ENCODE measurements around the gene CFAP58. TPM values are rescaled to one million over a fixed set of nuclear protein-coding genes. Genes with fewer than 3 reads are reported as not detected.

Gene CFAP58
- total RNA-seq, 3 donors from 2014 or later, result 0.14 to 0.44 (median 0.17) TPM

DNA sequence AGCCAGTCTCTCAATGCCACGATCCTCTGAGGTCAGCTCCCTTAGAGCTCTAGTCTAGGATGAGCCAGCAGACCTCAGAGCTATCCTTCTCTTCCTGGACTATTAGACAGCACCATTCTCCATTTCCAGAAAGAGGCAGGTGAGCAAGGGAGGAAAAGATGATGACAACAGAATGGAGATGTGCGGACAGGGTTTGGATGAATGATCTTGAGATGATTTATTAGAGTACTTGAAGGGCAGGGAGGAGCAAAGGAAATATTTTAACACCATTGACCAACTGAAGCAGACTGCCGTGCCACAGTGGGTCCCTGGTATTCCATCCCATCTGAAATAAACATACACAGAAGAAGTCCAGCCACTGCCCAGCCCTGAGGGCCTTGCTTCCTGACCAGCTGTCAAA, 94.3 kb downstream of the CFAP58 start:
- intact Hi-C loops (cut with DNase I, micrococcal nuclease), result no loop called here
- DNase-seq, result no peak

DNA sequence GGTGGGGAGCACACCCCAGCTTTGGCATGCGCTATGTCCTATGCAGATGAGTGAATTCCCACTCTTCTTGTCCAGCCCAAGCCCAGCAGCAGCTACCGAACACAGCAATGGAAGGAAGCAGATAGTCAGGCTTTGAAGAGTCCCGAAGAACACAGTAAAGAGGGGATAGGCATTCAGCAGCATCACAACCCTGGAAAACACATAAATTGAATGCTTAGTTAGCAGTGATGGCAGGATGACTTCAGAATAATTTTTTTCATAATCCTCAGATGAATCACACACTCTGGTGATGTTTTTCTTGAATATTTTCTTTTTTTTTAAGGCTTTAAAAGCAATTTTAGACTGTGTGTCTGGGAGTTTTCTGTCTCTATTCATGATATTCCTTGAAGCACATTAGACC, 95.8 kb downstream of the CFAP58 start:
- DNase-seq (no peak), ATAC-seq (no peak)
- Histone ChIP-seq H3K4me1 (ENCODE audit: low read depth) (no peaks in the 10 kb centered on the region), H3K9me3 (no peaks in the 10 kb centered on the region), H3K36me3 (ENCODE audit: low read depth) (no peaks in the 10 kb centered on the region), H3K4me3 (no peak overlapping the region)
- TF ChIP-seq, protein P1, sequence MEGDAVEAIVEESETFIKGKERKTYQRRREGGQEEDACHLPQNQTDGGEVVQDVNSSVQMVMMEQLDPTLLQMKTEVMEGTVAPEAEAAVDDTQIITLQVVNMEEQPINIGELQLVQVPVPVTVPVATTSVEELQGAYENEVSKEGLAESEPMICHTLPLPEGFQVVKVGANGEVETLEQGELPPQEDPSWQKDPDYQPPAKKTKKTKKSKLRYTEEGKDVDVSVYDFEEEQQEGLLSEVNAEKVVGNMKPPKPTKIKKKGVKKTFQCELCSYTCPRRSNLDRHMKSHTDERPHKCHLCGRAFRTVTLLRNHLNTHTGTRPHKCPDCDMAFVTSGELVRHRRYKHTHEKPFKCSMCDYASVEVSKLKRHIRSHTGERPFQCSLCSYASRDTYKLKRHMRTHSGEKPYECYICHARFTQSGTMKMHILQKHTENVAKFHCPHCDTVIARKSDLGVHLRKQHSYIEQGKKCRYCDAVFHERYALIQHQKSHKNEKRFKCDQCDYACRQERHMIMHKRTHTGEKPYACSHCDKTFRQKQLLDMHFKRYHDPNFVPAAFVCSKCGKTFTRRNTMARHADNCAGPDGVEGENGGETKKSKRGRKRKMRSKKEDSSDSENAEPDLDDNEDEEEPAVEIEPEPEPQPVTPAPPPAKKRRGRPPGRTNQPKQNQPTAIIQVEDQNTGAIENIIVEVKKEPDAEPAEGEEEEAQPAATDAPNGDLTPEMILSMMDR (IDR thresholded peaks at IDR 0.05), result no peak
- intact Hi-C loops (cut with DNase I, micrococcal nuclease), result no loop called here

More for the DNA sequence above, 94.3 kb downstream of the CFAP58 start:
- no peak for ATAC-seq
- Histone ChIP-seq H3K4me1 (ENCODE audit: low read depth) (no peaks in the 10 kb centered on the region), H3K9me3 (no peaks in the 10 kb centered on the region), H3K4me3 (no peak overlapping the region), H3K36me3 (ENCODE audit: low read depth) (no peaks in the 10 kb centered on the region)
- TF ChIP-seq, protein P1 (IDR thresholded peaks at IDR 0.05), result no peak

DNA sequence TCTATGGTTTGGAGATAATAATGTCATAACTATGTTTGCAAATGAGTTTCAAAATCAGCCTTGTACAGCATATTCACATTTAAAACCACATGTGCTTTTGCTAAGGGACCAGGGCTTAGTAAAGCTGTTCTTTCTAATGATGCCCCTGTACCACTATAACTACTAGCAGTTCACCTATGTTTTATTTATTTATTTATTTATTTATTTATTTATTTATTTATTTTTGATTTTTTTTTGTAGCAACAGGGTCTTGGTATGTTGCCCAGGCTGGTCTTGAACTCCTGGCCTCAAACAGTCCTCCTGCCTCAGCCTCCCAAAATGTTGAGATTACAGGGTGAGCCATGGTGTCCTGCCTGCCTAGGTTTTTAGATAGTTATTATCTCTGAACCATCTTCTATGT, 96.9 kb downstream of the CFAP58 start:
- ATAC-seq (no peak), DNase-seq (no peak)
- no peaks in the 10 kb centered on the region for H3K36me3 ChIP-seq (ENCODE audit: low read depth)
- H3K4me3 ChIP-seq, result no peak overlapping the region
- intact Hi-C loops (cut with DNase I, micrococcal nuclease), result no loop called here
- no peaks in the 10 kb centered on the region for H3K4me1 ChIP-seq (ENCODE audit: low read depth)
- no peaks in the 10 kb centered on the region for H3K9me3 ChIP-seq
- TF ChIP-seq, protein P1 (IDR thresholded peaks at IDR 0.05), result no peak

DNA sequence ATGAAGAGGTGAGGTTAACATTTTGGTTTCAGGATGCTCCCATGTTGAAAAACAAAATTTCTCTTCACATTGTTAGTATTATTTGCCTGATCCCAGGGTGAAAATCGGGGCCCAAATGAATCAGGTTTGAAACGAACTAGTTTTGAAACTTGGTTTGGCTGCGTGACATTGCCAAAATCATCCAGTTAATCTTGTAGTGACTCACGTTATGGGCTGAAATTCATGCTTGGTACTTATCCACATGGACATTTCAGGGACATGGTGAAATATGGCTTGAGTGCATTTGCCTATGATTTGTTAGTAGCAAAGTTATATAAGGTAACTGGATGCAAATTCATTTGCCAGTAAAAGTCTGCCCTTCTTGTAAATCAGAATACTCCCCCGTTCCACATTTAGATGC, 97.3 kb downstream of the CFAP58 start:
- Histone ChIP-seq H3K4me3 (no peak overlapping the region), H3K9me3 (no peaks in the 10 kb centered on the region), H3K36me3 (ENCODE audit: low read depth) (no peaks in the 10 kb centered on the region), H3K4me1 (ENCODE audit: low read depth) (no peaks in the 10 kb centered on the region)
- intact Hi-C loops (cut with DNase I, micrococcal nuclease), result no loop called here
- ATAC-seq (no peak), DNase-seq (no peak)
- TF ChIP-seq, protein P1 (IDR thresholded peaks at IDR 0.05), result no peak

DNA sequence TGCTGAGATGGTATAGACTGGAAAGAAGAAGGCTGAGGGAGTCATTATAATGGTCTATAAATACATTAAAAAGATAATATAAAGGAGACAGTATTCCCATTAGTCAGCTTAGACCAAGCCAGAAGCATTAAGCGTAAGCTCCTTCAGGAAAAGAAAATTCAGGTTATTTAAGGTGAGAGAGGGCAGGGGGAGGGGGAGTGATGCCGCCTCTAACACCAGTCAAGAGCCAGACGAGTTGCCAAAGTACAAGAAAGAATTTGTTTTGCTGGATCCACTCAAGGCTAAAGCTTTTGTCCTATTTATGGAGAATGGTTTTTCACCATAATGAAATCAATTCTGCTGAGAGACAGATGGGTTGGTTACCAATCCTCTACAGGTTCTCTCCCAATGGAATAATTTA, 99.3 kb downstream of the CFAP58 start:
- Histone ChIP-seq H3K9me3 (no peaks in the 10 kb centered on the region), H3K4me1 (ENCODE audit: low read depth) (no peaks in the 10 kb centered on the region), H3K4me3 (no peak overlapping the region), H3K36me3 (ENCODE audit: low read depth) (no peaks in the 10 kb centered on the region)
- intact Hi-C loops (cut with DNase I, micrococcal nuclease), result no loop called here
- DNase-seq (no peak), ATAC-seq (no peak)
- TF ChIP-seq, protein P1 (IDR thresholded peaks at IDR 0.05), result no peak
